ENCODE measurements around the gene POLA1. TPM values are rescaled to one million over a fixed set of nuclear protein-coding genes. Genes with fewer than 3 reads are reported as not detected.

Gene POLA1
- total and polyA plus RNA-seq, 2 of the 4 experiments (the other 2 are of a cell fraction), result 4.0 to 15.1 TPM

DNA sequence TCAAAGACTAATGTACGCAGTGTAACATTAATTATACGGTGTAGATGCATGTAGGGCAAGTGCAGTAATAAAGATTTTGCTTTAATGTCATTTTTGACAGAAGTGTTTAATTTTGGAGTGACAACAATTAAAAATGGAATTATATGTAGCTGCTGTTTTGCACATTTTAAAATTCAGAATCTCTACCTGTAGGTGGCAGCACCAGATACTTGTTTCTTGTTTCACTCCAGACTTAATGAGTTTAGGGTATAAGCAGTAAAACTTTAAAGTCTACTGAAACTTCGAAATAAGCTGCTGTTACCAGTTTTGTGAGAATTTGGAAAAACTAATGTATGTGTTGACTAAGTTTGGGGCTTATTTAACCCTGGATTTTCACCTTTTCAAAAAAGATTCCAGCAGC is 144.9 kb downstream of the POLA1 start:
- Histone ChIP-seq H3K27ac (ENCODE audit: insufficient read depth, low read length) (no peak overlapping the region), H3K9me3 (ENCODE audit: control insufficient read depth, insufficient read depth, low read length) (no peaks in the 10 kb centered on the region), H3K14ac (replicated peaks; ENCODE audit: low read depth, low read length) (no peak overlapping the region), H3K27me3 (ENCODE audit: control insufficient read depth, insufficient read depth, low read length) (no peaks in the 10 kb centered on the region), H2BK120ac (ENCODE audit: low read depth, low read length) (no peak overlapping the region), H4K5ac (ENCODE audit: low read depth, low read length) (no peak overlapping the region), H2AK5ac (ENCODE audit: low read depth, low read length) (no peak overlapping the region), H3K4ac (ENCODE audit: low read depth, low read length) (no peak overlapping the region), H2AK9ac (replicated peaks; ENCODE audit: low read depth, low read length, poor library complexity) (no peak overlapping the region), H3K23ac (ENCODE audit: low read depth, low read length) (no peak overlapping the region), H2BK5ac (ENCODE audit: low read depth, low read length, poor library complexity, severe bottlenecking) (no peak overlapping the region), H4K20me1 (ENCODE audit: insufficient read depth, low read length) (no peaks in the 10 kb centered on the region), H3K4me2 (ENCODE audit: low read depth, low read length) (no peak overlapping the region), H3K79me1 (ENCODE audit: low read depth in 1 of 2, low read length in 2 of 2) (no peaks in the 10 kb centered on the region), H4K8ac (ENCODE audit: low read depth in 2 of 2, low read length in 2 of 2) (no peak overlapping the region), H3K4me1 (ENCODE audit: control insufficient read depth, insufficient read depth, low read length) (no peaks in the 10 kb centered on the region), H2BK20ac (ENCODE audit: low read depth, low read length) (no peak overlapping the region), H3K9ac (ENCODE audit: low read depth, low read length) (no peak overlapping the region), H3K9me1 (ENCODE audit: insufficient read depth, low read length) (no peaks in the 10 kb centered on the region), H3K56ac (ENCODE audit: extremely low read depth, insufficient read depth, low read length) (no peak overlapping the region), H3K4me3 (ENCODE audit: insufficient read depth, low read depth, low read length) (no peak overlapping the region), H4K91ac (ENCODE audit: insufficient read depth, low read depth, low read length) (no peak overlapping the region), H3K18ac (ENCODE audit: low read depth, low read length) (no peak overlapping the region), H2AFZ (replicated peaks; ENCODE audit: low read length, poor library complexity) (no peak overlapping the region), H3K36me3 (ENCODE audit: control insufficient read depth, insufficient read depth, low read length) (no peaks in the 10 kb centered on the region), H2BK15ac (ENCODE audit: low read depth, low read length) (no peak overlapping the region)
- POLR2A ChIA-PET (ENCODE audit: unreplicated experiment), result no interaction called here
- intact Hi-C loops (cut with micrococcal nuclease), result loop anchor here (1.0 to 5.0 kb wide), 3 partner anchors 164 to 306 kb away; no protein-coding TSS in a partner anchor
- CTCF ChIA-PET, result interaction anchor here (0.5 to 2.8 kb wide), 12 partner anchors 9 to 1340 kb away, joined by 3 to 19 read pairs (median 4); no protein-coding TSS in a partner anchor
- dilution Hi-C loops (cut with HindIII; ENCODE audit: low sequenced_read_pairs, unreplicated experiment), result no loop called here
- TF ChIP-seq RAD21 (IDR thresholded peaks at IDR 0.05; ENCODE audit: low read length) (peak; percentile 54), CHD1 (IDR thresholded peaks at IDR 0.05; ENCODE audit: low read depth, low read length) (no peak), MAZ (IDR thresholded peaks at IDR 0.05; ENCODE audit: borderline replicate concordance, low read depth, low read length) (no peak), RFX5 (IDR thresholded peaks at IDR 0.05; ENCODE audit: low read depth, low read length) (no peak), POLR2A (IDR thresholded peaks at IDR 0.05; ENCODE audit: low read depth, low read length) (no peak), SMC3 (IDR thresholded peaks at IDR 0.05; ENCODE audit: low read depth, low read length) (peak; percentile 38; the same call in 1 of the 2 replicates)
- TF ChIP-seq, protein P1, sequence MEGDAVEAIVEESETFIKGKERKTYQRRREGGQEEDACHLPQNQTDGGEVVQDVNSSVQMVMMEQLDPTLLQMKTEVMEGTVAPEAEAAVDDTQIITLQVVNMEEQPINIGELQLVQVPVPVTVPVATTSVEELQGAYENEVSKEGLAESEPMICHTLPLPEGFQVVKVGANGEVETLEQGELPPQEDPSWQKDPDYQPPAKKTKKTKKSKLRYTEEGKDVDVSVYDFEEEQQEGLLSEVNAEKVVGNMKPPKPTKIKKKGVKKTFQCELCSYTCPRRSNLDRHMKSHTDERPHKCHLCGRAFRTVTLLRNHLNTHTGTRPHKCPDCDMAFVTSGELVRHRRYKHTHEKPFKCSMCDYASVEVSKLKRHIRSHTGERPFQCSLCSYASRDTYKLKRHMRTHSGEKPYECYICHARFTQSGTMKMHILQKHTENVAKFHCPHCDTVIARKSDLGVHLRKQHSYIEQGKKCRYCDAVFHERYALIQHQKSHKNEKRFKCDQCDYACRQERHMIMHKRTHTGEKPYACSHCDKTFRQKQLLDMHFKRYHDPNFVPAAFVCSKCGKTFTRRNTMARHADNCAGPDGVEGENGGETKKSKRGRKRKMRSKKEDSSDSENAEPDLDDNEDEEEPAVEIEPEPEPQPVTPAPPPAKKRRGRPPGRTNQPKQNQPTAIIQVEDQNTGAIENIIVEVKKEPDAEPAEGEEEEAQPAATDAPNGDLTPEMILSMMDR (conservative IDR thresholded peaks at IDR 0.05; ENCODE audit: low read depth, low read length), result peak; percentile 57
- ATAC-seq (ENCODE audit: low read depth) (0 out of 2 replicates have a peak, but pooled peaks have one; percentile 44), DNase-seq (peak; percentile 50)
- WGBS, 2 experiments (ENCODE audit: extremely low coverage in 2 of 2, insufficient read length in 1 of 2), result no CpG with 5 or more reads among the region's 3 CpGs
- no TSS peak for BruUV-seq (replicated peaks)
- in situ Hi-C loops (cut with MboI; ENCODE audit: low sequenced_read_pairs), result loop anchor here (5.0 kb wide), 1 partner anchor 304 kb away; no protein-coding TSS in a partner anchor

All from IMR-90 (cell line).